Measurements from ENCODE around the gene ANKRD17.

- TF ChIP-seq, protein P1, sequence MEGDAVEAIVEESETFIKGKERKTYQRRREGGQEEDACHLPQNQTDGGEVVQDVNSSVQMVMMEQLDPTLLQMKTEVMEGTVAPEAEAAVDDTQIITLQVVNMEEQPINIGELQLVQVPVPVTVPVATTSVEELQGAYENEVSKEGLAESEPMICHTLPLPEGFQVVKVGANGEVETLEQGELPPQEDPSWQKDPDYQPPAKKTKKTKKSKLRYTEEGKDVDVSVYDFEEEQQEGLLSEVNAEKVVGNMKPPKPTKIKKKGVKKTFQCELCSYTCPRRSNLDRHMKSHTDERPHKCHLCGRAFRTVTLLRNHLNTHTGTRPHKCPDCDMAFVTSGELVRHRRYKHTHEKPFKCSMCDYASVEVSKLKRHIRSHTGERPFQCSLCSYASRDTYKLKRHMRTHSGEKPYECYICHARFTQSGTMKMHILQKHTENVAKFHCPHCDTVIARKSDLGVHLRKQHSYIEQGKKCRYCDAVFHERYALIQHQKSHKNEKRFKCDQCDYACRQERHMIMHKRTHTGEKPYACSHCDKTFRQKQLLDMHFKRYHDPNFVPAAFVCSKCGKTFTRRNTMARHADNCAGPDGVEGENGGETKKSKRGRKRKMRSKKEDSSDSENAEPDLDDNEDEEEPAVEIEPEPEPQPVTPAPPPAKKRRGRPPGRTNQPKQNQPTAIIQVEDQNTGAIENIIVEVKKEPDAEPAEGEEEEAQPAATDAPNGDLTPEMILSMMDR (IDR thresholded peaks at IDR 0.05; ENCODE audit: low read depth, low read length, poor library complexity, severe bottlenecking), result no peak
- no peak for TF ChIP-seq EZH2phosphoT487 (IDR thresholded peaks at IDR 0.05; ENCODE audit: borderline replicate concordance, low read length)
Measured at GRCh38 chr4:73252001-73252400, 6.6 kb downstream of the ANKRD17 start.

Data from DOHH2 (cell line).